Lower leg skin (tissue), 4 donors: Measurements from ENCODE around the gene DNAH8. TPM values are rescaled to one million over a fixed set of nuclear protein-coding genes. Genes with fewer than 3 reads are reported as not detected.

Experiments
- DNase-seq, 2 donors: peaks; one replicate each; pipeline ENCODE4 v3.0.0-alpha.2; 2019; ENCODE audit warnings: low spot score in 2 of 2
- H3K4me3 ChIP-seq: fragments of 200-600 bp; sonication (generic); 2 replicates; pipeline ENCODE4 v1.5.1; 2017; ENCODE audit warnings: mild to moderate bottlenecking, low read depth; ENCODE audit not compliant: poor library complexity, severe bottlenecking
- POLR2A ChIP-seq, 2 donors: fragments of 450-650 bp; IDR thresholded peaks; one replicate each; pipeline ENCODE4 v1.6.1; 2016 to 2017; ENCODE audit warnings: antibody characterized with exemption in 2 of 2, mild to moderate bottlenecking in 1 of 2, moderate library complexity in 1 of 2
- WGBS, 2 donors: methylation state at CpG; one replicate each; pipeline ENCODE4 v1.1.5; 2018; 5-methylcytosine and 5-hydroxymethylcytosine counted together
- intact Hi-C: fragments of 100-400 bp; cut with DNase I; formaldehyde crosslinking; loops from one replicate; pipeline ENCODE4 v1.15.0; 2023; ENCODE audit warnings: low total_unique reads
- total RNA-seq, 4 donors: library from RNA; depleted of rRNA; stranded (reverse); fragments of >200 nt; gene quantifications; one replicate each; pipeline ENCODE4 v1.1.0, GENCODE V29; 2016
- TF ChIP-seq, protein P1 (sequence below), 3 donors: fragments of 450-650 bp; IDR thresholded peaks; one replicate each; pipeline ENCODE4 v1.5.1; 2016; ENCODE audit warnings: antibody characterized with exemption in 3 of 3, mild to moderate bottlenecking in 3 of 3, moderate library complexity in 2 of 3

The DNAH8 gene
- total RNA-seq, 4 donors from 2014 or later: 0.02 to 0.19 (median 0.08) TPM

DNA sequence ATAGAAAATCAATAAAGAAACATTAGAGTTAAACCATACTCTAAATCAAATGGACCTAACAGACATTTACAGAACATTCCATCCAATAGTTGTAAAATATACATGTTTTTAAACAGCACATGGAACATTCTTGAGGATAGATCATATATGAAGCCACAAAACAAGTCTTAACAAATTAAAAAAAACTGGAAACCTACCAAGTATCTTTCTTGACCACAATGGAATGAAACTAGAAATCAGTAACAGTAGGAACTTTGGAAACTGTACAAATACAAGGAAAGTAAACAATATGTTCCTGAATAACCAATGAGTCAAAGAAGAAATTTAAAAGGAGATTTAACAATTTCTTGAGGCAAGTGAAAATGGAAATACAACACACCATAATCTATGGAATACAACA is 242.3 kb downstream of the DNAH8 start:
- TF ChIP-seq, protein P1, sequence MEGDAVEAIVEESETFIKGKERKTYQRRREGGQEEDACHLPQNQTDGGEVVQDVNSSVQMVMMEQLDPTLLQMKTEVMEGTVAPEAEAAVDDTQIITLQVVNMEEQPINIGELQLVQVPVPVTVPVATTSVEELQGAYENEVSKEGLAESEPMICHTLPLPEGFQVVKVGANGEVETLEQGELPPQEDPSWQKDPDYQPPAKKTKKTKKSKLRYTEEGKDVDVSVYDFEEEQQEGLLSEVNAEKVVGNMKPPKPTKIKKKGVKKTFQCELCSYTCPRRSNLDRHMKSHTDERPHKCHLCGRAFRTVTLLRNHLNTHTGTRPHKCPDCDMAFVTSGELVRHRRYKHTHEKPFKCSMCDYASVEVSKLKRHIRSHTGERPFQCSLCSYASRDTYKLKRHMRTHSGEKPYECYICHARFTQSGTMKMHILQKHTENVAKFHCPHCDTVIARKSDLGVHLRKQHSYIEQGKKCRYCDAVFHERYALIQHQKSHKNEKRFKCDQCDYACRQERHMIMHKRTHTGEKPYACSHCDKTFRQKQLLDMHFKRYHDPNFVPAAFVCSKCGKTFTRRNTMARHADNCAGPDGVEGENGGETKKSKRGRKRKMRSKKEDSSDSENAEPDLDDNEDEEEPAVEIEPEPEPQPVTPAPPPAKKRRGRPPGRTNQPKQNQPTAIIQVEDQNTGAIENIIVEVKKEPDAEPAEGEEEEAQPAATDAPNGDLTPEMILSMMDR (IDR thresholded peaks at IDR 0.05): no peak
- TF ChIP-seq POLR2A (IDR thresholded peaks at IDR 0.05): no peak
- intact Hi-C loops: no loop called here

DNA sequence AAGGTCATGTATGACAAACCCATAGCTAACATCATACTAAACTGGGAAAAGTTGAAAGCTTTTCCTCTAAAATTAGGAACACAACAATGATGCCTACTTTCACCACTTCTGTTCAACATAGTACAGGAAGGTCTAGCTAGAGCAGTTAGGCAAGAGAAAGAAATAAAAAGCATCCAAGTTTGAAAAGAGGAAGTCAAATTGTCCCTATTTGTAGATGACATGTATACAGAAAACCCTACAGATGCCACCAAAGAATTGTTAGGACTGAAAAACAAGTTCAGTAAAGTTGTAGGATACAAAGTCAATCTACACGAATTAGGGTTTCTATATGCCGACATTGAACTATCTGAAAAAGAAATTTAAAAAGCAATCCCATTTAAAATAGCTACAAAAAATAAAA is 244.0 kb downstream of the DNAH8 start:
- TF ChIP-seq, protein P1 (IDR thresholded peaks at IDR 0.05): no peak
- TF ChIP-seq POLR2A (IDR thresholded peaks at IDR 0.05): no peak
- intact Hi-C loops: no loop called here

More for the DNA sequence above, 242.3 kb downstream of the DNAH8 start:
- no peak for DNase-seq
- no peak overlapping the region for H3K4me3 ChIP-seq

GRCh38 chr6:38968702-38969149 is 253.6 kb downstream of the DNAH8 start:
- no peak for DNase-seq
- H3K4me3 ChIP-seq: no peak overlapping the region
- intact Hi-C loops: no loop called here
- TF ChIP-seq, protein P1 (IDR thresholded peaks at IDR 0.05): no peak
- TF ChIP-seq POLR2A (IDR thresholded peaks at IDR 0.05): no peak

More for the DNA sequence above, 244.0 kb downstream of the DNAH8 start:
- no peak overlapping the region for H3K4me3 ChIP-seq
- WGBS, 2 donors: 82 to 90% methylated on average over 2 of the region's 2 CpGs
- DNase-seq: no peak

DNA sequence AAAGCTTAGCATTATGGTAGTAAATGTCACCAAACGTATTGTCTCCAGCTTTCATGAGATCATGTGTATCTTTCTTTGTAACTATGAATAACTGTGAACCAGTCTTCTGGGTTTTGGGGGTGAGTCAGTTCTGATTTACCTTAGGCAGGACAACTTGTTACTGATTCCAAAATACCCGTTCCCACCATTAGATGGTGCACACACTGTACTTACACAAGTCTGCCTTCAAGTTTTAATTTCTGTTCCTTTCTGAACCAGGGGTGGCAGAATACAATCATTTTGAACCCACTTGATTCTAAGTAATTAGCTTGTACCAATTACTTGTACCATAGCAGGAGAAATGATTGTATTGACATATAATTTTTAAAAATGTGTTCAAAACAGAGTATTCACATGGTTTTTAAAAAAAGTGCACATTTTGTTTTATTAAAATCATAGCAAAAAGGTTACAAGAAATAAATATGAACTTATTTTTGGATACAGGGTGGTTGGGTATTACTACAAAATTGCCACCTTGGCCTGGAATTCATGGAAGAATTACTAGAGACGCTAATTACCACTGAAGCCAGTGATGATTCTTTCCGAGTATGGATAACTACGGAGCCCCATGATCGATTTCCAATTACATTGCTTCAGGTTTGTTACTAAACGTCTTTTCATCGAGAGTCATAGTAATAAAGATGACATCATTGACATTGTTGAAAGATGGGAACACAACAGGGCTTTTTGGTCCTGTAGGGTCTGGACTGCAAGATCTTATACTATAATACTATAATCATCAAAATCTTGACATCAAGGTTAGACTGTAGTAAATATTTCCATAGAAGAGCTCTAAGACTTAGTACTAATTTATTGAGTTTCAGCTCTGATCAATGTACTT is 258.3 kb downstream of the DNAH8 start:
- intact Hi-C loops: loop anchor here (5.0 kb wide), 1 partner anchor 334 kb away; no protein-coding TSS in a partner anchor
- no peak for DNase-seq
- TF ChIP-seq POLR2A (IDR thresholded peaks at IDR 0.05): no peak
- TF ChIP-seq, protein P1 (IDR thresholded peaks at IDR 0.05): no peak
- WGBS, 2 donors: 64 to 65% methylated on average over 8 of the region's 8 CpGs
- H3K4me3 ChIP-seq: no peak overlapping the region

DNA sequence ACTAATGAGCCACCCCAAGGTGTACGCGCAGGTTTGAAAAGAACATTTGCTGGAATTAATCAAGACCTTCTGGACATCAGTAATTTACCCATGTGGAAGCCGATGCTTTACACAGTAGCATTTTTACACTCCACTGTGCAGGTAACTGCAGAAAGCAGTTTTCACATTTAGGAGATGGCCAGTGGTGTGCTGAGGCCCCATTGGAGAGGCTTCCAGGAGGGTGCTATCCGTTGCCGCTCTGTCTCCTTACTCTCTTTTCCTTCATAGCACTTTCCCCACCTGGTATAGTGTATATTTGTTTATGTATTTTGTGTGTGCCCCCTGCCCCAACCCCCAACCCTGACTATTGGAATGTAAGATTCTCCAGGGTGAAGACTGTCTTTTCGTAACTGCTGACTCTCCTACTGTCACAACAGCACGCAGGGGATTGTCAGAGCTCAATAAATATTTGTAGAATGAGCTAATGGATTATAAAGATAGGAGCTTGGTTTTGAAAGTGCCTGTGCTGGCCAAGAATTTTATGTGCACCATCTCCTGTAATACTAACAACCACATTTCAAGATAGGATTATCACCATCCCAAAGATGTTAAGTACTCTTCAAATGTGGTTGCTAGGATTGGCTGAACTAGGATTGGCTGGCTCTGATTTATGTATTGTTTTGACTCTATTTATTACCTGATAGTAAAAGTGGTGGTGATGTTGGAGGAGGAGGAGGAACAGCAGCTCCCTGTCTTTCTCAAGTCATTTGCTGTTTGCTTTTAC is 259.5 kb downstream of the DNAH8 start:
- no peak for DNase-seq
- intact Hi-C loops: loop anchor here (5.0 kb wide), 1 partner anchor 333 kb away; no protein-coding TSS in a partner anchor
- 54 to 57% methylated on average over 7 of the region's 7 CpGs for WGBS, 2 donors
- no peak for TF ChIP-seq POLR2A (IDR thresholded peaks at IDR 0.05)
- TF ChIP-seq, protein P1 (IDR thresholded peaks at IDR 0.05): no peak
- no peak overlapping the region for H3K4me3 ChIP-seq
